Fibroblast of peridontal ligament (primary cell): ENCODE data around the gene PCDHGB3.
"Not testable (repeated sequence)": the region's sequence is repeated elsewhere in the genome, so short reads cannot be mapped to it uniquely, and the experiment has no call there.

Source experiments
- DNase-seq: peaks from one replicate; pipeline ENCODE4 v3.0.0-alpha.2; 2010; ENCODE audit errors: extremely low read depth

The PCDHGB3 gene

DNA sequence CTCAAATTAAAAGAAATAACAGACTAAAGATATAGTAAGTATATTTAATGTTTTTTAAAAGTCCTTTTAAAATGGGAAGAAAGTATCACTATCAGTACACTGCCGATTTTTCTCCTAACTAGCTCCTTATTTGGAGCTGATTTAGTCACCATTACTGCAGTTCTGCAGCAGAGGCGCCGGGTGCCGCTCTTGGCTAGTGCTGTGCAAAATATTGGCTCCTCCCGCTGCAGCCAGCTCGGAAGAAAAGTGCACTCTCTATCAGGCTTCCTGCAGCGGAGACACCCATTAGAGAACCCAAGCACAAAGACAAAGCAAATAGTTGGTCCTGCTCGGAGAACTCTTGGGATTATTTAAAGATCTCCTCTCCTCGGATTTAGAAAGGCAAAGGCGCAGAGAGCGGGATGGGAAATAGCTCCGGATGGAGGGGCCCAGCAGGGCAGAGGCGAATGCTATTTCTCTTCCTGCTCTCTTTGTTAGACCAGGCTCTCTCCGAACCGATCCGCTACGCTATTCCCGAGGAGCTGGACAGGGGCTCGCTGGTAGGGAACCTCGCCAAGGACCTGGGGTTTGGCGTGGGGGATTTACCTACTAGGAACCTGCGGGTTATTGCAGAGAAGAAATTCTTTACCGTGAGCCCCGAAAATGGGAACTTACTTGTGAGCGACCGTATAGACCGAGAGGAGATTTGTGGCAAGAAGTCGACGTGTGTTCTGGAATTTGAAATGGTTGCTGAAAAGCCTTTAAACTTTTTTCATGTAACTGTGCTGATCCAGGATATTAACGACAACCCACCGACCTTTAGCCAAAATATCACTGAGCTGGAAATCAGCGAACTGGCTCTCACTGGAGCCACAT lies at the start of gene PCDHGB3:
Gene PCDHGB3 (plus strand): TSS at position 249 of the 855 bp plus-strand sequence. CDS start 153 bp downstream, at position 402.
- DNase-seq: peak; percentile 38

DNA sequence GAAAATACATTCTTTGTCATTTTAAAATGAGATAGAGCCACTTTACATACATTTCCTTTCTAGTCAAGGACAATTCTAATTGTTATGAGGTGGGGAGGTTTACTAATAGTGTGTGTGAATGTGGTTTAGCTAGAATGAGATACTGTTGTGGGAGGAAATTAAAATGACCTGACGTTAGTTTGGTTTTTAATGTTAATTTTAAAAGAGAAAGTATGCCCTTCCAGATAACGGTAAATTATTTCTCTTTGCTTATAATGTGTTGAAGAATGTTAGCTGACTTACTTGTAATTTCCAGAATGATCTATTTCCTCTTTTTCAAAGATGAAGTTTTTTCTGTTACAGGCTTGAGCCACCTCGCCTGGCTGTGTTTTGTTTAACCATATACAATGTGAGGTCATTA lies 47.8 kb upstream of the PCDHGB3 start:
- DNase-seq: no peak

DNA sequence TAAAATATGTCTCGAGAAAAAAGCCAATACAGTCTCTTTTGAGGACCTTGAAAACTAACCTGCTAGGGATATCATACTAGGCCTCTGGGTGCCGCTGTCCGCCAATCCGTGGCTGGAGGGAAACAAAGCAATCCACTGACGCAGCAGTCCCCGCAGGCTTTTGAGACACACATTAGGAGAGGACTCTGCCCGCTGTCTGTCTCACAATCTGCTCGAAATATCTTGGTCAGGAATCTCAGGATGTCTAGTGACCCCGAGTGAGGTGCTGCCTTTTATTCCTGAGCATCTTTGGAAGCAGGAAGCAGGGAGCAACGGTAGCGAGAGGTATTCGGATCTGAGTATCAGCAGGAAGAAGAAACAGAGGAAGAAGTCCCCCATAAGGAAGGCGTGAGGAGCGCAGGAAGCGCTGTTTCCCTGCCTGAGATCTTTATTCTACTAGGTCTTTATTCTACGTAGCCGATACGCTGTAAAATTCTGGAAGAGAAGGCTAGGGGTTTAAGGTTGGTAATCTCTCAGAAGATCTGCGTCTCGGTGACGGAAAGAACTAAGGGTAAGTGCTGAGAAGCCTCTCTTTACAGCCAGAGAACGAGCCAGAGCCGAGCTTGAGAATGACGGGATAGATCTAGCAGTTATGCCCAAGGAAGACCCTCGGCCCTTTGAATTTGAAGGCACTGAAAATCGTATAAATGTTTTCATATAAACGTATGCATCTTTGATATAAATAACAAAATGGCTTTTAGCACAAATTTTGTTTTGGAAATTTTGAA lies 43.8 kb upstream of the PCDHGB3 start:
- DNase-seq: peak; percentile 80

DNA sequence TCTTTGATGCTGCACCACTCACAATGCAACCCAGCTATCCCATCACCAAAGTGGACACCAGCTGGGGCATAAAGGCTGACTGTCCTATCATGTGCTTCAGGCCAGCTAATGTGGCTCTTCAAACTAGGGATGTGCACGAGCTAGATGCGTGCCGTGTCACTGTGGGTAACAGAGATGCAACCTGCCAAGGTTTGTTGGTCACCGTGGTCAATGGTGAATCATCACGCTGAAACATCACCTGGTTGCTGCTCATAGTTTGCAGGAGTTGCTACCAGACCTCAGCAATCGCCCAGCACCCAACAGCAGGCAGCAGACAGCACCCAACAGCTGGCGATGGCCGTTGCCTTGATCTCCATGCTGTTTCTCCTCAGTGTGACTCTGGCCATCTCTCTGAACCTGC lies 41.8 kb upstream of the PCDHGB3 start:
- no peak for DNase-seq

DNA sequence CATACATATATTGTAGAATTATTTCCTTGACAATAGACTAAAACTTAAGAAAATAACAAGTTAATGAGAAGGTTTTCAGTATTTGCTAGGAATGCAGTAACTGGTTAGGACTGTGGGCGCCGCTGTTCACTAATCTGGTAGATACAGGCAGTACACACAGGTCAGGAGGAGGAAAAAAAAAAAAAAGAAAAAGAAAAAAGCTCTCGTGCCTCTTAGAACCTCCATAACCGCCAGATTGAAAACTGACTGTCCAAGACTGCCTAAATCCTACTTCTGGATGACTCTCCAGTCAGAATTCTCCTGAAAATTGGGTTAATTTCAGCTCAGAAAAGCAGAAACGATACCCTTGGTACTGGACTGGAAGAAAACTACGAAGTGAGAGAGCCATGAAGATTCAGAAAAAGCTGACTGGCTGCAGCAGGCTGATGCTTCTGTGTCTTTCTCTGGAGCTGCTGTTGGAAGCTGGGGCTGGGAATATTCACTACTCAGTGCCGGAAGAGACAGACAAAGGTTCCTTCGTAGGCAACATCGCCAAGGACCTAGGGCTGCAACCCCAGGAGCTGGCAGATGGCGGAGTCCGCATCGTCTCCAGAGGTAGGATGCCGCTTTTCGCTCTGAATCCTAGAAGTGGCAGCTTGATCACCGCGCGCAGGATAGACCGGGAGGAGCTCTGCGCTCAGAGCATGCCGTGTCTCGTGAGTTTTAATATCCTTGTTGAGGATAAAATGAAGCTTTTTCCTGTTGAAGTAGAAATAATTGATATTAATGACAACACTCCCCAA lies 39.6 kb upstream of the PCDHGB3 start, which contains the start of gene PCDHGA1:
Gene PCDHGA1 (plus strand): TSS at position 216 of the 782 bp plus-strand sequence.
- peak; percentile 68 for DNase-seq

DNA sequence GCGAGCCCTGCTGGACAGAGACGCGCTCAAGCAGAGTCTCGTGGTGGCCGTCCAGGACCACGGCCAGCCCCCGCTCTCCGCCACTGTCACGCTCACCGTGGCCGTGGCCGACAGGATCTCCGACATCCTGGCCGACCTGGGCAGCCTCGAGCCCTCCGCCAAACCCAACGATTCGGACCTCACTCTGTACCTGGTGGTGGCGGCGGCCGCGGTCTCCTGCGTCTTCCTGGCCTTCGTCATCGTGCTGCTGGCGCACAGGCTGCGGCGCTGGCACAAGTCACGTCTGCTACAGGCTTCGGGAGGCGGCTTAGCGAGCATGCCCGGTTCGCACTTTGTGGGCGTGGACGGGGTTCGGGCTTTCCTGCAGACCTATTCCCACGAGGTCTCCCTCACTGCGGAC lies 37.5 kb upstream of the PCDHGB3 start:
- DNase-seq: not testable (repeated sequence)

DNA sequence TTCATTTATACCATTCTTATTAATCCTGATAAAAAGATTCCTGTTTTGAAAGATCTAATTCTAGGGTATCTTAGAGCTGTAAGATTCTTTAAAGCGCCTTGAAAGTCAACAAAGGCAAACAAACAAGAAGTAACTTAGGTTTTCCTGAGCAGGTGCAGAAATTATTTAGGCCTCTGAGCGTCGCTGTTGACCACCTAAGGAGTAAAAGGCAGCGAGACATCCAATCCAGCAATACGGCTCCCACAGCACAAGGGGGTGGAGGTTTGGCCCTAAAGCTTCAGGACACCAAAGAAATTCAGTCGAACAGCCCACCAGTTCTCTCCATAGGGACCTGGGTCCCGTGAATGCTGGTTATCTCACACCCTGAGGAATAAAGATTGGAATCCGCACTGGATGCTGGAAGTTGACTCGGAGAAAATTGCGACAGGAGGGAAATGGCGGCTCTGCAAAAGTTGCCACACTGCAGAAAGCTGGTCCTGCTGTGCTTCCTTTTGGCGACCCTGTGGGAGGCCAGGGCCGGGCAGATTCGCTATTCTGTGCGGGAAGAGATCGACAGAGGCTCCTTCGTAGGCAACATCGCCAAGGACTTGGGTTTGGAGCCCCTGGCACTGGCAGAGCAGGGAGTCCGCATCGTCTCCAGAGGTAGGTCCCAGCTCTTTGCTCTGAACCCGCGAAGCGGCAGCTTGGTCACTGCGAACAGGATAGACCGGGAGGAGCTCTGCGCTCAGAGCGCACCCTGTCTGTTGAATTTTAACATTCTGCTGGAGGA lies 31.3 kb upstream of the PCDHGB3 start, which contains the start of gene PCDHGA2:
Gene PCDHGA2 (plus strand): TSS at position 223 of the 769 bp plus-strand sequence.
- DNase-seq: peak; percentile 62

DNA sequence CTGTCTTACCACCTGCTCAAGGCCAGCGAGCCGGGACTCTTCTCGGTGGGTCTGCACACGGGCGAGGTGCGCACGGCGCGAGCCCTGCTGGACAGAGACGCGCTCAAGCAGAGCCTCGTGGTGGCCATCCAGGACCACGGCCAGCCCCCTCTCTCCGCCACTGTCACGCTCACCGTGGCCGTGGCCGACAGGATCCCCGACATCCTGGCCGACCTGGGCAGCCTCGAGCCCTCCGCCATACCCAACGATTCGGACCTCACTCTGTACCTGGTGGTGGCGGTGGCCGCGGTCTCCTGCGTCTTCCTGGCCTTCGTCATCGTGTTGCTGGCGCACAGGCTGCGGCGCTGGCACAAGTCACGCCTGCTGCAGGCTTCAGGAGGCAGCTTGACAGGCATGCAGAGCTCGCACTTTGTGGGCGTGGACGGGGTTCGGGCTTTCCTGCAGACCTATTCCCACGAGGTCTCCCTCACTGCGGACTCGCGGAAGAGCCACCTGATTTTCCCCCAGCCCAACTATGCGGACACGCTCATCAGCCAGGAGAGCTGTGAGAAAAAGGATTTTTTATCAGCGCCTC lies 29.2 kb upstream of the PCDHGB3 start:
- not testable (repeated sequence) for DNase-seq

DNA sequence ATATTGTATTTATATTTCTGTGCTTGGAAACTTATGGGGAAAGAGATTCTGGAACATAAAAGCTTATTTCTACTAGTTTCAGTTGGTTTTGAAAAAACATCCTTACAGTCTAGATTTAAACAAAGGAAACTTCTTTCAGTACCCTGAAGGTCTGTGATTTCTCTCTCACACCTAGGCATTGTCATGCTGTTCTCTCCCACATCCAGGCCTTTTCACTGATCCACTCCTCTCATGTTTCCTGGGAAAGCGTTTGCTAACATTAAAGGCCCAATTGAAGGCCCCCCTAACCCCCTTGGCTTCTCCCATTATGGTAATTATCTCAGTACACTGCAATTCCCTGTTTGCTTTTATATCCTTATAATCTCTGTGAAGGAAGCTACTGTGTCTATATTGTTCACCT lies 27.3 kb upstream of the PCDHGB3 start:
- no peak for DNase-seq

DNA sequence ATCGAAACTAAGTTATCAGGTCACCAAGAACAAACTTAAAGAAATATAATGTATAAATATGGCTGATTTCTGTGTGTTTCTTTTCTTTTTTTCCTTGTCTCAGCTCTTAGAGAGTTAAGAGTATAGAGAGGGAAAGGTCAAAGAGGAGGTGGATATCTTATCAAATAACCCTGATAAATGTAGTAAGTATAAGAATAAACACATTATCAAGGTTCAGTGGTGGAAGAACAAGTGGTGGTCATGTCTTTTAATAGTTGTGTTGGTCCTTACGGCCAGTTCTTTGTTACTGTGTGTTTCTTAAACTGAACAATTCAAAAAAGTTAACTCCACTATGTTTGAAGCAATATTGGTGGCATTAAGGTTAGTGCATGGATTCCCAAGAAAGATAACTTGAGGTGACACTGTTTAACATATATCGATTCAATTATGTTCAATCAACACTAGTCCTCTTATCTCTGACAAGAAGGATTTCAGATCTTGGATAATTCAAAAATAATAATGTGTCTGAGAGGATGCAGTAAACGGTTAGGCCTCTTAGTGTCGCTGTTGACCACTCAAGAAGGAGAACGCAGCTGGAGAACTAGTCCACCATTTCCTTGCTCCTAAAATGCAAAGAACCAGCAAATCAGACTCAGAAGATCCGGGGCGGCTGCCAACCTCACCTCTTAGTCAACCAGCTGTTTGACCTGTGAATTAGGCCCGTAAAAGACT lies 26.6 kb upstream of the PCDHGB3 start, which contains the start of gene PCDHGA3:
Gene PCDHGA3 (plus strand): TSS at position 588 of the 711 bp plus-strand sequence. CDS start 205 bp downstream, outside the sequence.
- DNase-seq: peak; percentile 55

DNA sequence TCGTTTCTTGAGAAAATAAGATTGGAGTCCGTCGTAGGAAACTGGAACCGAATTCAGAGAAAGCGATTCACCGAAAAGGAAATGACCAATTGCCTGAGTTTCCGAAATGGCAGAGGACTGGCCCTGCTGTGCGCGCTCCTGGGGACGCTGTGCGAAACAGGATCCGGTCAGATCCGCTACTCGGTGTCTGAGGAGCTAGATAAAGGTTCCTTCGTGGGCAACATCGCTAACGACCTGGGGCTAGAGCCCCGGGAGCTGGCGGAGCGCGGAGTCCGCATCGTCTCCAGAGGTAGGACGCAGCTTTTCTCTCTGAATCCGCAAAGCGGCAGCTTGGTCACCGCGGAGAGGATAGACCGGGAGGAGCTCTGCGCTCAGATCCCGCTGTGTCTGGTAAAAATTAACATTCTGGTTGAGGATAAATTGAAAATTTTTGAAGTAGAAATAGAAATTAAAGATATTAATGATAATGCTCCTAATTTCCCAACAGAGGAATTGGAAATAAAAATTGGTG lies 26.0 kb upstream of the PCDHGB3 start:
- no peak for DNase-seq

DNA sequence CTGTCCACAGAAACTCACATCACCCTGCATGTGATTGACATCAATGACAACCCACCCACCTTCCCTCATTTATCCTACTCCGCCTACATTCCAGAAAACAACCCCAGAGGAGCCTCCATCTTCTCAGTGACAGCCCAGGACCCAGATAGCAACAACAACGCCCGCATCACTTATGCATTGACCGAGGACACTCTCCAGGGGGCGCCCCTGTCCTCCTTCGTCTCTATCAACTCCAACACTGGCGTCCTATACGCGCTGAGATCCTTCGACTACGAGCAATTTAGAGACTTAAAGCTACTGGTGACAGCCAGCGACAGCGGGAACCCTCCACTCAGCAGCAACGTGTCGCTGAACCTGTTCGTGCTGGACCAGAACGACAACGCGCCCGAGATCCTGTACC lies 24.7 kb upstream of the PCDHGB3 start:
- DNase-seq: no peak

DNA sequence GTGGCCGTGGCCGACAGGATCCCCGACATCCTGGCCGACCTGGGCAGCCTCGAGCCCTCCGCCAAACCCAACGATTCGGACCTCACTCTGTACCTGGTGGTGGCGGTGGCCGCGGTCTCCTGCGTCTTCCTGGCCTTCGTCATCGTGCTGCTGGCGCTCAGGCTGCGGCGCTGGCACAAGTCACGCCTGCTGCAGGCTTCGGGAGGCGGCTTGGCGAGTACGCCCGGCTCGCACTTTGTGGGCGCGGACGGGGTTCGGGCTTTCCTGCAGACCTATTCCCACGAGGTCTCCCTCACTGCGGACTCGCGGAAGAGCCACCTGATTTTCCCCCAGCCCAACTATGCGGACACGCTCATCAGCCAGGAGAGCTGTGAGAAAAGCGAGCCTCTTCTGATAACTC lies 24.0 kb upstream of the PCDHGB3 start:
- not testable (repeated sequence) for DNase-seq

DNA sequence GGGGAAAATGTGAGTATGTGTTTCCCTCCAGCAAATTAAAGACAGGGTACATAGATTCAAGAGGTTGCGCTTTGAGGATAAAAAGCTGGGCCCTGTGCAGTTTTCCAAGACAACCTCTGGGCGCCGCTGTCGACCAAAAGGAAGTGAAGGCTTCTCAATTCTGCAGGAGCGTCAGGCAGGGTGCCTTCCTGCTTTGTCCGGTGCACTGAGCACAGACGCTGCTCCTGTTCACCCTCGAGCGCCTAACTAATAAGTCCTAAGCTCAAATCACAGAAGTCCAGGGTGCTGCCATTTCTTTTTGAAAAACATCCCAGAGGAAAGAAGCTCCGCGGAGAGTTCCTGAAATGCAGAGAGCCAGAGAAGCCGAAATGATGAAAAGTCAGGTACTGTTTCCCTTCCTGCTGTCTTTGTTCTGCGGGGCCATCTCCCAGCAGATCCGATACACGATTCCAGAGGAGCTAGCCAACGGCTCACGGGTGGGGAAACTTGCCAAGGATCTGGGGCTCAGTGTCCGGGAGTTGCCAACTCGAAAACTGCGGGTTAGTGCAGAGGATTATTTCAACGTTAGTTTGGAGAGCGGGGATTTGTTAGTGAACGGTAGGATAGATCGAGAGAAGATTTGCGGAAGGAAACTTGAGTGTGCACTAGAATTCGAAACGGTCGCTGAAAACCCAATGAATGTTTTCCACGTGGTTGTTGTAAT lies 20.0 kb upstream of the PCDHGB3 start, which contains the start of gene PCDHGB1:
Gene PCDHGB1 (plus strand): TSS at position 183 of the 703 bp plus-strand sequence. CDS start 162 bp downstream, at position 345.
- peak; percentile 64 for DNase-seq

DNA sequence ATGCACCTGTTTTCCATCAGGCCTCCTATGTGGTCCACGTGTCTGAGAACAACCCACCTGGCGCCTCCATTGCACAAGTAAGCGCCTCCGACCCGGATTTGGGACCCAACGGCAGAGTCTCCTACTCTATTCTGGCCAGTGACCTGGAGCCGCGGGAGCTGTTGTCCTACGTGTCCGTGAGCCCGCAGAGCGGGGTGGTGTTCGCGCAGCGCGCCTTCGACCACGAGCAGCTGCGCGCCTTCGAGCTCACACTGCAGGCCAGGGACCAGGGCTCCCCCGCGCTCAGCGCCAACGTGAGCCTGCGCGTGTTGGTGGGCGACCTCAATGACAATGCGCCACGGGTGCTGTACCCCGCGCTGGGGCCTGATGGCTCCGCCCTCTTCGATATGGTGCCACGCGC lies 18.5 kb upstream of the PCDHGB3 start:
- no peak for DNase-seq

DNA sequence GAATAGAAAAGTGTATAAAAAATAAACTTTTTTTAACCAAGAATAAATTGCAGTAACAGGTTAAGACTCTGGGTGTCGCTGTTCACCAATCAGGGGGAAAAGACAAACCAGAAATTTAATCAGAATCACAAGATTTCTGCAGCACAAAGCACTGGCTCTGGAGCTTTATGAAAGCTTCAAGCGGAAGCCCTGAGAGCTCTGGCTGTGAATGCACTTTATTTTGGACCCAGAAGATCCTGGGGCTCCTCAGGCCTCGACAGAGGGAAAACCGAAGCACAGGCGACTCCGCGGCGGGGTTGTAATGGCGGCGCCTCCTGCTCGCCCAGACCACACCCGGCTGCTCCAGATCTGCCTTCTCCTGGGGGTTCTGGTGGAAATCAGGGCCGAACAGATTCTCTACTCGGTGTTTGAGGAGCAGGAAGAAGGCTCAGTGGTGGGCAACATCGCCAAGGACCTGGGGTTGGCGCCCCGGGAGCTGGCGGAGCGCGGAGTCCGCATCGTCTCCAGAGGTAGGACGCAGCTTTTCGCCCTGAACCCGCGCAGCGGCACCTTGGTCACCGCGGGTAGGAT lies 15.1 kb upstream of the PCDHGB3 start, which contains the start of gene PCDHGA4:
Gene PCDHGA4 (plus strand): TSS at position 122 of the 570 bp plus-strand sequence. CDS start 87 bp downstream, at position 209.
- peak; percentile 60 for DNase-seq

DNA sequence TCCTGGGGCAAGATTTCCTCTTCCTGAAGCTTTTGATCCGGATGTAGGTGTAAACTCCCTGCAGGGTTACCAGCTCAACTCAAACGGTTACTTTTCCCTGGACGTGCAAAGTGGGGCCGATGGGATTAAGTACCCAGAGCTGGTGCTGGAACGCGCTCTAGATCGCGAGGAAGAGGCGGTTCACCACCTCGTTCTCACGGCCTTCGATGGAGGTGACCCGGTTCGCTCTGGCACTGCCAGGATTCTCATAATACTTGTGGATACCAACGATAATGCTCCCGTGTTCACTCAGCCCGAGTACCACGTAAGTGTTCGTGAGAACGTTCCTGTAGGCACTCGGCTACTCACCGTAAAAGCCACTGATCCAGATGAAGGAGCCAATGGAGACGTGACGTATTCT lies 14.4 kb upstream of the PCDHGB3 start:
- DNase-seq: no peak

DNA sequence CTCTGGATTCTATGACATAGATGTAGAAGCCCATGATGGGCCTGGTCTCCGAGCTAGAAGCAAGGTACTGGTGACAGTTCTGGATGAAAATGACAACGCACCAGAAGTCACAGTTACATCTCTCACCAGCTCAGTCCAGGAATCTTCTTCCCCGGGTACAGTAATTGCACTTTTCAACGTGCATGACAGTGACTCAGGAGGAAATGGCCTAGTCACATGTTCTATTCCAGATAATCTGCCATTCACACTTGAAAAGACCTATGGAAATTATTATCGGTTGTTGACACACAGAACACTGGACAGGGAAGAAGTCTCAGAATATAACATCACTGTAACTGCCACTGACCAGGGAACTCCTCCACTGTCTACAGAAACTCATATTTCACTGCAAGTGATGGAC lies 13.9 kb upstream of the PCDHGB3 start:
- no peak for DNase-seq
